HCT116 (cell line): ENCODE measurements around the gene ENTPD3.

ENCODE experiments used
- CEBPB ChIP-seq: IDR thresholded peaks from 2 replicates; pipeline ENCODE4 v1.6.1; 2012; ENCODE audit warnings: low read depth
- EZH2 ChIP-seq: fragments of 200-600 bp; sonication (generic); IDR thresholded peaks from 2 replicates; pipeline ENCODE4 v1.6.1; 2017; ENCODE audit warnings: antibody characterized with exemption, mixed run types
- EZH2phosphoT487 ChIP-seq: fragments of 200-600 bp; IDR thresholded peaks from 2 replicates; pipeline ENCODE4 v1.6.1; 2018; ENCODE audit warnings: antibody characterized with exemption, borderline replicate concordance
- POLR2A ChIP-seq: IDR thresholded peaks from 2 replicates; pipeline ENCODE4 v1.7.0; 2011; ENCODE audit warnings: borderline replicate concordance; ENCODE audit not compliant: insufficient read depth, insufficient read length; ENCODE audit errors: extremely low read depth
- POLR2AphosphoS5 ChIP-seq: IDR thresholded peaks from 2 replicates; pipeline ENCODE4 v1.6.1; 2011; ENCODE audit warnings: mild to moderate bottlenecking, low read depth, low read length, moderate library complexity
- SP1 ChIP-seq: IDR thresholded peaks from 2 replicates; pipeline ENCODE4 v1.6.1; 2012; ENCODE audit warnings: low read depth
- TCF7L2 ChIP-seq: IDR thresholded peaks from 2 replicates; pipeline ENCODE4 v1.7.0; 2011; ENCODE audit warnings: borderline replicate concordance, inconsistent platforms; ENCODE audit not compliant: insufficient read depth, insufficient read length; ENCODE audit errors: extremely low read depth
- ZFX ChIP-seq: fragments of 450-650 bp; IDR thresholded peaks from 2 replicates; pipeline ENCODE4 v1.6.1; 2017
- TF ChIP-seq, protein P1 (sequence below), 3 experiments: fragments of 200-600 bp in 1 of 3; sonication (generic) in 1 of 3; IDR thresholded peaks in 2 of 3; conservative IDR thresholded peaks in 1 of 3; 2 replicates each; pipeline ENCODE4 v1.5.1; 2012 to 2017; ENCODE audit warnings: low read depth in 2 of 3, low read length in 2 of 3, antibody characterized with exemption in 1 of 3, borderline replicate concordance in 1 of 3, control low read depth in 1 of 3, mild to moderate bottlenecking in 1 of 3, mixed read lengths in 1 of 3, mixed run types in 1 of 3, moderate library complexity in 1 of 3; ENCODE audit not compliant: insufficient read depth in 1 of 3
- TF ChIP-seq, protein P2 (sequence below): IDR thresholded peaks from 2 replicates; pipeline ENCODE4 v1.6.1; 2012
- TF ChIP-seq, protein P3 (sequence below): IDR thresholded peaks from 2 replicates; pipeline ENCODE4 v1.6.1; 2012; ENCODE audit warnings: low read depth

DNA sequence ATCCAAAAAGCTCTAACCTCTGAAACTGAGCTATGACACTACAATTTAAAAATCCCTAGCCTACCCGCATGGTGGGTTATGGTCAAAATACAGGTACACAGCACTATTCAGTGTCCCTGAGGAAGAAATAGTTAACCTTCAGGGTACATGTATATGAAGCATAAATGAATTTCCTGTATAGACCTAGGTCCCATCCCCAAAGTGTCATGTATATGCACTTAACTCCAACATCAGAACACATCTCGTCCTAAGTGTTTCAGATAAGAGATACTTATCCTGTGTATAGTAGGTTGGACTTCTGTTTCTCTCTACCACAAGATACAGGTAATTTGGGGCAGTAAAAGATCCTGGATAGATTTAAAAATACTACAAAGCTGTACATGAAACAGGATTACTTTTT lies 76.6 kb downstream of the ENTPD3 start:
- TF ChIP-seq, protein P1, sequence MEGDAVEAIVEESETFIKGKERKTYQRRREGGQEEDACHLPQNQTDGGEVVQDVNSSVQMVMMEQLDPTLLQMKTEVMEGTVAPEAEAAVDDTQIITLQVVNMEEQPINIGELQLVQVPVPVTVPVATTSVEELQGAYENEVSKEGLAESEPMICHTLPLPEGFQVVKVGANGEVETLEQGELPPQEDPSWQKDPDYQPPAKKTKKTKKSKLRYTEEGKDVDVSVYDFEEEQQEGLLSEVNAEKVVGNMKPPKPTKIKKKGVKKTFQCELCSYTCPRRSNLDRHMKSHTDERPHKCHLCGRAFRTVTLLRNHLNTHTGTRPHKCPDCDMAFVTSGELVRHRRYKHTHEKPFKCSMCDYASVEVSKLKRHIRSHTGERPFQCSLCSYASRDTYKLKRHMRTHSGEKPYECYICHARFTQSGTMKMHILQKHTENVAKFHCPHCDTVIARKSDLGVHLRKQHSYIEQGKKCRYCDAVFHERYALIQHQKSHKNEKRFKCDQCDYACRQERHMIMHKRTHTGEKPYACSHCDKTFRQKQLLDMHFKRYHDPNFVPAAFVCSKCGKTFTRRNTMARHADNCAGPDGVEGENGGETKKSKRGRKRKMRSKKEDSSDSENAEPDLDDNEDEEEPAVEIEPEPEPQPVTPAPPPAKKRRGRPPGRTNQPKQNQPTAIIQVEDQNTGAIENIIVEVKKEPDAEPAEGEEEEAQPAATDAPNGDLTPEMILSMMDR (IDR thresholded peaks at IDR 0.05 in 2 of 3, conservative IDR thresholded peaks at IDR 0.05 in 1 of 3; ENCODE audit: borderline replicate concordance in 1 of 3, insufficient read depth in 1 of 3, low read depth in 2 of 3, low read length in 2 of 3) = no peak
- TF ChIP-seq CEBPB = no peak
- TF ChIP-seq, protein P2, sequence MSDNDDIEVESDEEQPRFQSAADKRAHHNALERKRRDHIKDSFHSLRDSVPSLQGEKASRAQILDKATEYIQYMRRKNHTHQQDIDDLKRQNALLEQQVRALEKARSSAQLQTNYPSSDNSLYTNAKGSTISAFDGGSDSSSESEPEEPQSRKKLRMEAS = no peak
- no peak for TF ChIP-seq POLR2A
- no peak for TF ChIP-seq TCF7L2
- no peak for TF ChIP-seq POLR2AphosphoS5
- no peak for TF ChIP-seq SP1
- TF ChIP-seq, protein P3, sequence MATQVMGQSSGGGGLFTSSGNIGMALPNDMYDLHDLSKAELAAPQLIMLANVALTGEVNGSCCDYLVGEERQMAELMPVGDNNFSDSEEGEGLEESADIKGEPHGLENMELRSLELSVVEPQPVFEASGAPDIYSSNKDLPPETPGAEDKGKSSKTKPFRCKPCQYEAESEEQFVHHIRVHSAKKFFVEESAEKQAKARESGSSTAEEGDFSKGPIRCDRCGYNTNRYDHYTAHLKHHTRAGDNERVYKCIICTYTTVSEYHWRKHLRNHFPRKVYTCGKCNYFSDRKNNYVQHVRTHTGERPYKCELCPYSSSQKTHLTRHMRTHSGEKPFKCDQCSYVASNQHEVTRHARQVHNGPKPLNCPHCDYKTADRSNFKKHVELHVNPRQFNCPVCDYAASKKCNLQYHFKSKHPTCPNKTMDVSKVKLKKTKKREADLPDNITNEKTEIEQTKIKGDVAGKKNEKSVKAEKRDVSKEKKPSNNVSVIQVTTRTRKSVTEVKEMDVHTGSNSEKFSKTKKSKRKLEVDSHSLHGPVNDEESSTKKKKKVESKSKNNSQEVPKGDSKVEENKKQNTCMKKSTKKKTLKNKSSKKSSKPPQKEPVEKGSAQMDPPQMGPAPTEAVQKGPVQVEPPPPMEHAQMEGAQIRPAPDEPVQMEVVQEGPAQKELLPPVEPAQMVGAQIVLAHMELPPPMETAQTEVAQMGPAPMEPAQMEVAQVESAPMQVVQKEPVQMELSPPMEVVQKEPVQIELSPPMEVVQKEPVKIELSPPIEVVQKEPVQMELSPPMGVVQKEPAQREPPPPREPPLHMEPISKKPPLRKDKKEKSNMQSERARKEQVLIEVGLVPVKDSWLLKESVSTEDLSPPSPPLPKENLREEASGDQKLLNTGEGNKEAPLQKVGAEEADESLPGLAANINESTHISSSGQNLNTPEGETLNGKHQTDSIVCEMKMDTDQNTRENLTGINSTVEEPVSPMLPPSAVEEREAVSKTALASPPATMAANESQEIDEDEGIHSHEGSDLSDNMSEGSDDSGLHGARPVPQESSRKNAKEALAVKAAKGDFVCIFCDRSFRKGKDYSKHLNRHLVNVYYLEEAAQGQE = no peak
- TF ChIP-seq EZH2phosphoT487 = no peak
- no peak for TF ChIP-seq ZFX
- no peak for TF ChIP-seq EZH2
